Stimulated activated CD8-positive, alpha-beta memory T cell treated with anti-CD3 and anti-CD28 coated beads, Interleukin-2, amount 100 ng/mL, for 48 hours (primary cell): Measurements from ENCODE around the gene TTC31.
"Not testable (repeated sequence)": the region's sequence is repeated elsewhere in the genome, so short reads cannot be mapped to it uniquely, and the experiment has no call there.

Experiments used
- DNase-seq, 2 donors: peaks; one replicate each; pipeline ENCODE4 v3.0.0-alpha.2; 2020; ENCODE audit warnings: low read depth in 2 of 2

Gene TTC31

DNA sequence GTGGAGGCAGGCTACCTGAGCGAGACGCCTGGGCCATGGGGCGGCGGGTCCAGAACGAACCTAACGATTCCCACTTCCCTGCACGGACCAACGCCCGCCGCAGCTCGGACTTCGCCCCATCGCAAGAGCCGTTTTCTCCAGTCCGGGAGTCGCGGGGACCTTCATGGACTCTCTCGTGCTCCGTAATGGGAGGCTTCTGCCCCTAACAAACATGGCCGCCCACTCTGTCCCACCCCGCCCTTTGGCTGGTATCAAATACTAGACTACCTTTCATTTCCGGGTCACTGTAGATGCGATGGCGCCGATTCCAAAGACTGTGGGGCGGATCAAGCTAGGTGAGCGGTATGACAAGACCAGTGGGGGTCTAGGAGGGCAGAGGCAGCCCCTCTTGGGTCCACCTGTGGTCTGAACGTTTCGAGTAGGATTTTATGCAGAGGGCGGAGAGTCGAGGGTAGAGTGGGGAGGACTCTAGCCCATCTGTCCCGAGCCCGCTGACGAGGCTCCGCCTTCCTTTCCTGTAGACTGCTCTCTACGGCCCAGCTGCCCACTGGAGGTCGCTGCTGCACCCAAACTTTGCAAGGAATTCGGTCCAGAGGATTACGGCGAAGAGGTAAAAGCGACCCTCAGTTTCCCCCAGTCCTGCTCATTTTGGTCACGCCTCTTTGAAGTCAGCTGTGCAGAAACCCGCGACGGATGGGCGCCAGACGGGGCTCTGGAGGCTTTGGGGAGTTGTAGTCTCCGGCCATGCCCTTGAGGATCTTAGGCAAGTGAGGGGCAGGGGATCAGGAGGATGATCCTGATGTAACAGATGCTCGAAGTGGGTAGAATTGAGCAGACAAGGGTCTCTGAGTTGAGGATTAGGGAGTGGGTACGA lies at the start of gene TTC31, which contains the start of gene CCDC142:
Gene TTC31 (plus strand): TSS at position 281 of the 874 bp plus-strand sequence. CDS start 15 bp downstream, at position 296.
Gene CCDC142 (minus strand): TSS at position 198 of the 874 bp plus-strand sequence. CDS start 161 bp downstream, at position 37.
- peak; percentile 88 to 89 for DNase-seq

- no peak for DNase-seq
These were observed 46.6 kb upstream of the TTC31 start for GRCh38 chr2:74436111-74436805.

DNA sequence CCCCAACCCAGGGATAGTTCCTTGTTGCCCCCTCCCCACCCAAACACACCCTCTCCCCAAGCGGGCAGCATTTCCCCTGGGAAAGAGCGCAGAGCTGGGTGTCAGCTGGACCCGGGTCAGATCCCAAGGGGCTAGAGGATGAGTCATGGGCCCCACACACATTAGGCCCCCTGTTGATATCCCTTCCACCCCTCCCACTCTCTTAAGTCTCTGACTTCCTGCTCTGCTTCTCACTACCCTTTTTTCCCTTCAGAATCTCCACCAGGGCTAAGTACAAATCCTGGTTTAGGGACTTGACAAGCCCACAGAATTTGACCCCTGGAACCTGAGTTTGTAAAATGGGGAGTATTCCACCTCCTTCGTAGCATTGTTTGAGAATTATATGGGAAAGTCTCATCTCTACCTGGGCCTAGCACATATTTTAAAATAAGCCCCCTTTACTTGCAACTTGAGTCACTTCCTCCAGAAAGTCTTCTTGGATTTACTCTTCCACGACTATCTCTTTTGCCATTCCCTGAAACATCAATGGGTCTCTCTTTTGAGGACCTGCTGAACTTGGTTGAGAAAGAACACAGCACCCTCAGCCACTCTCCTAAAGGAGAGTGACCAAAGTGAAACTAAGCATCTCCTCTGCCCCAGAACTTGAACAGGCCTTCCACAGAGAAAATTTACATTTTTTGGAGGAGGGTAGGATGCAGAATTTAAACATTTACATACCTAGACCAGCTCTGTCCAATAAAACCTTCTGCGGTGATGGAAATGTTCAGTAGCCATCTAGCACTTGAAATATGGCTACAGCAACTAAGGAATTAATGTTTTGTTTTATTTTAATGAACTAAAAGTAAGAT lies 45.8 kb upstream of the TTC31 start:
- DNase-seq, result no peak

- no peak for DNase-seq
These were observed 44.6 kb upstream of the TTC31 start for GRCh38 chr2:74438248-74438647.

DNA sequence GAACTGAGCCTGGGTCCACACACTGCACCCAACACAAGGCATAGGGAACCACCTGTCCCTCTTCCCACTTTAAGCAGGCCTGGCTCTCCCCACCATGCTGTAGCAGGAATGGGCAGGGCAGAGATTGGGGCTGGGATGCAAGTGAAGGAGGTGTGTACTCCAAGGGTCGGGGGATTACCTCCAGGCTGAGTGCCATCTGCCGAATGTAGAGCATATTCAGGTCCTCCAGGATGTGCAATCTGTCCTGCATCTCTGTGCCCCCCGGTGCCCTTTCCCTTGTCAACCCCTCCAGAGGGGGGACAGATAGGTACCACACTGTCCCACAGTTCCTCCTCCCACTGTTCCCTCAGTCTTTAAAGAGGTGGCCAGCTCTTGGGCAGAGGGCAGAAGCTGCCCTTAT lies 43.5 kb upstream of the TTC31 start:
- DNase-seq, result no peak

DNA sequence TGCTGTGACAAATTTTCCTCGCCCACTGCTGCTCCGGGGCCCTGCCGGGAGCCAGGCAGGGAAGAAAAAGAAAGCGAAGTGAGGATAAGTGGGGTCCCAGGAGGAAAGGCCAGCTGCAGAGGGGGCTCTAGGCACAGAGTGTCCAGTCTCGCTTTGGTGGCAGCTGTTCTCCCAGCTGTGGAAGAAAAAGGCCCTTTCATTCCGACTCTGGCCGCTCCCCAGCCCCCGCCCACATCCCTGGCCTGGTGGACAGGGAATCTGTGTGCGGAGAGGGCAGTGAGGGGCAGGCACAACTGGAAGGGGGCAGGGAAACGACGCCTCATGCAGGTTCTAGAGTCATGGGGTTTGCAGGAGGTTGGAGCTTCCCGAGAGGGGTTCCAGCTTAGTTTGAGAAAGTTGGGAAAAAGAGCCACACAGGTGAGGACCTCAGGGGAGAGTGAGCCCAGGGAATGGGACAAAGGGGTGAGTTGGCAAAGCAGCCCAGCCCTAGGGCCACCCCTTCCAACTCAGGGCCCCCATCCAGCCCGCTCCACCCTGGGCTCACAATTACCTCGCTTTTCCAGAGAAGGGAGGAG lies 43.0 kb upstream of the TTC31 start:
- DNase-seq, result no peak

- peak in 1 of 2 donors; percentile 41 for DNase-seq
These were observed 42.3 kb upstream of the TTC31 start for GRCh38 chr2:74440378-74441169.

DNA sequence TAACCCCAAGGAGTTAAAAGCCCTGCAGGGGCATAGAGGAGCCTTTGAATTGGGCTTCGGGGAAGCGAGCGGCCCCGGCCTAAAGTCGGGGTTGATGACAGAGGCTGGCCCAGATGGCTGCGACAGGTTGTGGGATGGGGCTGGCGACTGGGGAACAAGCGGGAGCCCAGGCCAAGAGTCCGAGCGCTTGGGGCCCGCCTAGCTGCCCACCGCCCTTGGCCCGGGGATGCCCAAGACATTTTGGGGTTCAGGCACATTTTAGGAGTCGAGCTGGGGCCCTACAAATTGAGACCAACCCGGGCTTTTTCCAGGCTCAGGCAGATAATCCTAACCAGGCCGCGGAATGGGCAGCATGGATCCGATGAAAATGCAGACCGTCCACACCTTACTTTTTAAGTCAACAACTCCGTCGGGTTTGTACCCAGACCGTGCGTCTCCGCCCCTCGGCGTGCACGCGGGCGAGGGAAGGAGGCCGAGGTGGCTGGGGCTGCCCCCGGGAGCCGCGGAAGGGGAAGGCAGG lies 41.7 kb upstream of the TTC31 start:
- DNase-seq, result no peak

DNA sequence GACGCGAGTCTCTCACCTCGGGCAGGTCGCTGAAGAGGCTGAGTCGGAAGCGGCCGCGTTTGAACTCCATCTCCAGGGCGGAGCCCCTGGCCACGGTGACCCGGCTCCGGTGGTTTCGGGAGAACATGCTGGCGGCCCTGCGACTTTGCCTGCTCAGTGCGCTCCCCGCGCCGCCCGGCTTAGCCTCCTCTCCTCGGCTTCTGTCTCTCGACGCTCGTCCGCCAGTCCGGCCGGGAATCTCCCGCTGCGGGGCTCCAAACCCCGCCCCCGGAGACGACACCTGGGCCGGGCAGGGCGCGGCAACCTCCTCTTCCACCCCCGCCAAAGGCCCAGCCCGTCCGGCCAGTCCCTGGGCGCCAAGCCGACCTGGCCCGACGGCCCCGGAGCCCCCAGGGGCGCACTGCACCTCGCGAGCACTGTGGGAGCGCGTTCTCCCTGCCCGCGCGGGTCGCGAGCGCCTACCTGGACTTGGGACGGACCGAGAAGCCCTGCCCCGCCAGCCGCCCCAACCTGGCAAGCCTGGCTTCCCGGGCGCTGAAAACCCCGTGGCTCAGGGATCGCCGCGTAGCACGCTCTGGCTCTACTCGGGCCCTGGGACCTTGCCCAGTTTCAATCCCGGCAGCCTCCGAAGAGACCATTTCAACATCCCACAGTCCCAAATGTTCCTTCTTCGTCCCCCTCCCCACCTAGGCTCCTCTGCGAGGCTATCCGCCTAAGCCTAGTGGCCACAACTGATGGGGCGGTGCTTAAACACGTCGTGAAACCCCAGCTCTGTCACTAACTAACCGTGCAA lies 41.0 kb upstream of the TTC31 start, which contains the start of gene RTKN:
Gene RTKN (minus strand): TSS at position 248 of the 793 bp plus-strand sequence. CDS start 121 bp downstream, at position 127.
- DNase-seq, result no peak

DNA sequence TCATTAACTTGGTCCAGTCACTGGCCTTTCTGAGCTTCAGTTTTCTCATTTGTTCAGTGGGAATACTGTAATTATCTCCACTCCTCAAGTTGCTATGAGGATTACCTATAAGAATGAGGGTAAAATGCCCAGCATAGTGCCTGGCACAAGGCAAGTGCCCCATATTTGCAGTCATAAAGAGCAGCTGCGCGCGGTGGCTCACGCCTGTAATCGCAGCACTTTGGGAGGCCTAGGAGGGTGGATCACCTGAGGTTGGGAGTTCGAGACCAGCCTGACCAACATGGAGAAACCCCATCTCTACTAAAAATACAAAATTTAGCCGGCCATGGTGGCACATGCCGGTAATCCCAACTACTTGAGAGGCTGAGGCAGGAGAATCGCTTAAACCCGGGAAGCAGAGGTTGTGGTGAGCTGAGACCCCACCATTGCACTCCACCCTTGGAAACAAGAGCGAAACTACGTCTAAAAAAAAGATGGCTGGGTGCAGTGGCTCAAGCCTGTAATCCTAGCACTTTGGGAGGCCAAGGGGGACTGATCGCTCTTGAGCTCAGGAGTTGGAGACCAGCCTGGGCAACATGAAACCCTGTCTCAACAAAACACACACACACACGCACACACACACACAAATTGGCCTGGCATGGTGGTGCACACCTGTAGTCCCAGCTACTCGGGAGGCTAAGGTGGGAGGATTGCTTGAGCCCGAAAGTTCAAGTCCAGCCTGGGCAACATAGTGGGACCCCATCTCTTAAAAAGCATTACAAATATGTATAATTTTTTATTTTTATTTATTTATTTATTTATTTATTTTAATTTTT lies 40.2 kb upstream of the TTC31 start:
- DNase-seq, result not testable (repeated sequence)

DNA sequence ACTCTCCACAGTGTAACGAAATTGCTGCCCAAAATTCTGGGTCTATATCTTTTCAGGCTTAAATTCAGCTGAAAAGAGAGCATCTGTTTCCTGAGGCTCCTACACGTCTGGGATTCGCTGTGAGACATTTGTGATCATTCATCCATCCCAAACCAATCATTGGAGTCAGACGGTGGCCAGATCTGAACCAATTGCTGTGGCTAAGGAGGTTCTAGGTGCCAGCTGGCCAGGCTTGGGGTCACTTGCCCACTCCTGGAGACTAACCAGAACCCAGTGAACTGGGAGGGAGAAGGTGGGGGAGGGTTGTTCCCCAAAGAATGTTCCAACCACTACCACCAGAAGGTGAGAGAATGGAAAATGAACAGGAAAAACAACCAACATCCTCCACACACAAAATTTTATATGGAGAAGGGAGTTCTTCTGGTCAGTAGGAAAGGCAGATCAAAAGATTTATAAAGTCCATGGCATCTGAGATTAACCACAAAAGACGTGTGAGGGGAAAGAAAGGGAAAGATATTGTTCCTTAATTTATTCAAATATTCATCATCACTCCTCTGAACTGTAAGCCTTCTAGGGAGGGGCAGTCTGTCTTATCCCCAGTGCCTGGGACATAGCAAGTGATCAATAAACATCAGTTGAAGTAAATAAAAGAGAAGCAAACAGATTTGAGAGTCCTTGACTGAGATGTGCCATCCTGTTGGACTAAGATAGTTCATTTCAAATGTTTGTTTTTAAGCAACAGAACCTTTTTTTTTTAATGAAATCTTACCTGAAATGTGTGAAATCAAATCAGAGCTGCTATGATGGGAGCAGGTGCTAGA lies 38.2 kb upstream of the TTC31 start:
- DNase-seq, result no peak

DNA sequence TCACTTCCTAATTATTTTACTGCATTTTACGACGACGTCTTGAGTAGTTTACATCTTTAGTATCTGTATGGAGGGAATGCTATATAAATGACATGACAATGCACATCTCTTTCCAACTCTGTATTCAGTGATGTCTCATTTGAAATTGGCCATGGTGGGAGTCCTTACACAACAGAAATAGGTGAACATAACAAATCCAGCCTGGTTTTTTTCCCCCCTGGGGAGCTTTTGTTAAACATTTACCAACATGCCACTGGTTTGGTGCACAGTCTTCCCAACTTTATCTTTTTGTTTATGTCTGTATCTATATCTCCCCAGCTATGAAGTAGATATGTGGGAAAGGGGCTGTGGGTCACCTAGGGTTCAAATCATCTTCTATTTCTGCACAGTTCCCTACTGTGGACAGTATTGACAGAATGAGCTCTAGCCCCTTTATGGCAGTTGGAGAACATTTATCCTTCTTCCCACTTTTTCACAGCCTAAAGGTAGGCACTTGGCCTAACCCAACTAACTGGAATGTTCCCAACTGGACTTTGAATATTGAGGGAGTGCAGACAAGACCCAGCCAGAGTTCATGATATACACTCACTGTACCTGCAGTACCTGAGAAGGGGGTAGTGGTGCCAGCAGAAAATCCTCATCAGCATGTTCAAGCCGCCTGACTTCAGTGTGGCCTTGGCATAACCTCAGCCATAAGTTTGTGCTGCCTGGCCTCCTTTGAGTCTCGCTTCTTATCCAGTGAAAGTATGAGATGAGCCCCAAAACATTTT lies 35.5 kb upstream of the TTC31 start:
- DNase-seq, result no peak

DNA sequence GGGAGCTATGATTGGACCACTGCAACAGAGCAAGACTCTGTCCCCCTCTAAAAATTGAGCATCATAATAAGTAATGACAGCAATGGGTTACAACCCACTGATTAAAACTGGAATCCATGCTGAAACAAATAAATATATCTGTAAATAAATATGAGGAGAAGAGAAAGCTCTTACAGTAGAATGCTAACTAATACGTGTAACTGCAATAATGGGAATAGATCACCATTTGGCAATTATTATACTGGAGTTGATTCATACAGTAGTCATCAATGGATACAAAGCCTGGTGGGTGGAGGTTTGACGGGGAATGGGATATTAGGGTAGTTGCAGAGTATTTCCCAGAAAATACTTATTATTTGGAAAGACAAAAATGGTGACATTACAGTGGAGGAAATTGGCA lies 34.1 kb upstream of the TTC31 start:
- no peak for DNase-seq

DNA sequence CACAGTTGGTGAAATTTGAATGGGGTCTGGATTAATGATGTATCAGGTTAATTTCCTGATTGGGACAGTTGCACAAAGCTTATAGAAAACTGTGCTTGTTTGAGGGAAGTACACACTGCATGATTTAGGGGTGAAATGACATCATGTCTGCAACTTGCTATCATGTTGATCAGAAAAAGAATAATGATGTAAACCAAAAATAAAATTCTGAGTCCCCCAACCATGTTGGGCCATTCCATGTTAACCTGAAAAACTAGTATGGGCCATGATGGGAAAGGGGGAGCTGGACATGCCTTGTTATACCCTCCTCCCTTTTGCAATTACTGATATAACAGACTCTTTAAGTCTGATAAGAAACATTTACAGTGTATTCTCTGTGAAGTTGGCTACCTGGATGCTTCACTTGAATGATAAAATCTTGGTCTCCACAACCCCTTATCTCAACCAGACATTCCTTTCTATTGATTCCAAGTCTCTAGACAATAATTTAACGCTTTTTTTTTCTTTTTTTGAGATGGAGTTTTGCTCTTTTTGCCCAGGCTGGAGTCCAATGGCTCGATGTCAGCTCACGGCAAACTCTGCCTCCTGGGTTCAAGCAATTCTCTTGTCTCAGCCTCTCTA lies 32.2 kb upstream of the TTC31 start:
- DNase-seq, result no peak

DNA sequence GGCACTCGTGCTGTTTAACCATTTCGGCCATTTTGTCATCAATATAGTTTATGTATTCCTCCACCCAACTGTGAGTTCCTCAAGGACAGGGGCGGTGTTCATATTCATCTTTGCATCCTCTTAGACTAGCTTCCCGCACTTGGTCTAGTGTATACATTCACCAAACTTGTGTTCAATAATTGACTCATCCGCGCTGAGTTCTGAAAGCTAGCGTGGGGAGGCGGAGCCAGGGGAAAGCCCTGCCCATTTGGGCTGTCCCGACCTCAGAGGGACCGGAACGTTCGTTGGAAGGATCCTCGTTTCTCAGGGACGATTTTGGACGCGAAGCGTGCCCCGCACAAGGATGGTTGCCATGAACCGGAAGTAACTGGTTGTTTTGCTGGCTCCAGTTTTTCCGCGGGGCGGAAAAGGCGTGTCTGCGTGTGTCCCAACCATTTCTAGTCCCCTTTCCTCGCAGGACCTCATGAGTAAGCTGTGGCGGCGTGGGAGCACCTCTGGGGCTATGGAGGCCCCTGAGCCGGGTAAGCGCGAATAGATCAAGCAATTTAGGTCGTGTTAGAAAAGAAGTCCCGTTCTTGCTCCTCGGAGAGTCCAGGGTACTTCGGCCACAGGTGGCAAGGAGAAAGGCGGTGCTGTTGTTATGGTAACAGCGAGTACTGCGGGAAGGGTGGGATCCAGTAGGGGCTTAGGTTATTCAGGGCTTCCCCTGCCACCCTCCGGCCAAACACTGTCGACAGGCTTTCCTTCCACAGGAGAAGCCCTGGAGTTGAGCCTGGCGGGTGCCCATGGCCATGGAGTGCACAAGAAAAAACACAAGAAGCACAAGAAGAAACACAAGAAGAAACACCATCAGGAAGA lies 28.0 kb upstream of the TTC31 start, which contains the start of gene INO80B:
Gene INO80B (plus strand): TSS at position 434 of the 858 bp plus-strand sequence. CDS start 30 bp downstream, at position 464.
- DNase-seq, result peak; percentile 88 to 96
